AG08396 (cell line): ENCODE measurements around the gene HOXD8.

ENCODE experiments used
- DNase-seq: peaks from one replicate; pipeline ENCODE4 v3.0.0; 2012; ENCODE audit warnings: low spot score, mixed read lengths

Gene HOXD8

DNA sequence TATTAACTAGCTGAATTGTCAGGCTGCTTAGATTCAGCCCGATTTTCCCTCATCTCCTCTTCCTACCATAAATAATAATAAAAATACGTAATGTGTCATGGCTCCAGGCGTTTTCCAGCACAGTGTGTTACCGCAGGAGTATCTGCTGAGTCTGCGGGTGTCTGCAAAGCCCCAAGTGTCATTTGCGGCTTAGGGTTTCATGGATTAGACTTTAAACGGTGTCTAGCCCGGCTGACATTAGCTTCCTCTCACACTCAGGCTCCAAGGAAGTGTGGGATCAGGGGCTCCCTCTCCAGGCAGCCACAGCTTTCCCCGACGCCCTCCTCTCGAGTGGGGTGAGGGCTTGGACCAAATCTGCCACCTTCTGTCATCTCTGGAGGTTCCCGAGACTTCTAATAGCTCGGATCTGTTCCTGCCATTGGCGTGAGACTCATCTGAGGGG, 44.9 kb downstream of the HOXD8 start:
- no peak for DNase-seq

DNA sequence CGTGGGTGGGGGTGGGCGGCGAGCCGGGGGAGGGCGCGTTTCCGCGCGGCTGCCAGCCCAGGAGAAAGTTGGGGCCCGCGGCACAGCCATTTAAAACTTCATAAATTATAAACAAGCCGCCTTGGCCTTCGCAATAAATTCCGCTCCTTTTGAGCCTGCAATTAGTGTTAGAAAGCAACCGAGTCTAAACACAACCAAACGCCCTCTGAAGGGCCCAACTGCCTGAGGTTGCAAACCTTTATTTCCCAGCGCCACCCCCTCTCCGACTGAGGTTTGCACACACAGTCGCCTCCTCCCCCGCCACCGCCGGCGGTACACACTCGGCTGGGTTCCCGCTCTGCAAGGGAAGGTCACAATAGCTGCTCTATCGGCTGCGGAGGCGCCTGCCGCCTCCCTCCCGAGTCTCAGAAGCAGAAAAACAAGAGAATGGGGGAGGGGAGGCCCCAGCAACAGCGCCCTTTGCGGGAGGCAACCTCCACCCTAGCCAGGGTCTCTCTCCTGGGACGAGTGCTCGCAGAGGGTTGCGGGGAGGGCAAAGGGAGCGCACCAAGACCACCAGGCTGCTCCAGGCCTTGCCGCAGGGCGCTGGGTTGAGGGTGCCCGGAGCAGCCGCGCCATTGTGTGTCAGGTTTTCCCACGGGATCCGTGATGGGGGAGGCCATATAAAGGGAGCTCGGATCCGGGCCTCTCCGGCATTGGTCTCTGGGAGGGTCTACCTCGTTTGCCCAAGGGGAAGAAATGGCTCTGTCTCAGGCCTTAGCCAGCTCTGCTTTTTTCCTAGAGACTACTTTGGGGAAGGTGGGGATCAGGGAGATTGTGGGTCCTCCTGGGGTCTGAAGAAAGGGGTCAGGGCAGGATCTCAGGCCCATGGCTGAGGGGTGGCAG, 45.6 kb downstream of the HOXD8 start:
- no peak for DNase-seq

GRCh38 chr2:176175709-176176607, 46.5 kb downstream of the HOXD8 start:
- no peak for DNase-seq

GRCh38 chr2:176177580-176178037, 48.1 kb downstream of the HOXD8 start:
- no peak for DNase-seq

- DNase-seq: no peak
Observed at GRCh38 chr2:176178038-176178756, 48.7 kb downstream of the HOXD8 start.

DNA sequence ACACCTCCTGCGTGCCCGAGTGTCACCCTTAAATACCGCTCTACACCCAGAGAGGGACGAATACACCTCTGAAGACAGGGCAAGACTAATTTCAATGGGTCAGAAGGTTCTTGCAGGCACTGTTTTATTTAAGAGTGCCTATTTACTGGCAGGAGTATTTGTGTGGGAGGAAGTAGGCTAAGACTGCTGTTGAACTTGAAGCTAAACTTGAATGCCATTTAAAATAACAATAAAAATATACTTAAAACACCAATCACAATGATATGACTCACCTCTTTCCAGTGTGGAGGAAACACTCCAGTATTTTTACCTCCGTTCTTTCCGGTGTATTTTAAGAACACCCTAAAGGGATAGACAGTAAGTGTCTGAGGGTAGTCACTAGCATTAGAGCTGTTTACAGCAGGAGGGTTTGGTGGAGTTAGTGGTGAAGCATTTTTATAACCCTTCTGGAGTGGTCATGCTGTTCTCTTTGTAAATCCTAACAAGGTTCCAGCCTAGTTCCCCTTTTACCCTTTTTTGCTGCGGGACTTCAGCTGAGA, 49.3 kb downstream of the HOXD8 start:
- no peak for DNase-seq

GRCh38 chr2:176181551-176181950, 52.0 kb downstream of the HOXD8 start:
- no peak for DNase-seq
